ENCODE results near the gene GYG1.

DNA sequence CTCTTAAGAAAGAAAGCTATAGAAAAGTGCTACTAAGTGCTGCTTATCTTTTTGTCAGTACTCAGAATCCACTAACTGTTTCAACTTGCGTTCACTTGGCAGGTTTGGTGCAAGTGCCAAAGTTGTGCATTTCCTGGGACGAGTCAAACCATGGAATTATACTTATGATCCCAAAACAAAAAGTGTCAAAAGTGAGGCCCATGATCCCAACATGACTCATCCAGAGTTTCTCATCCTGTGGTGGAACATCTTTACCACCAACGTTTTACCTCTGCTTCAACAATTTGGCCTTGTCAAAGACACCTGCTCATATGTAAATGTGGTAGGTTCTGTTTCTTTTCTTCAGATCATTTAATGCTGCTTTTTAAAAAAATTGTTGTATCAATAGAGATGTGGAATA lies 32.6 kb downstream of the GYG1 start:
- TF ChIP-seq, protein P1, sequence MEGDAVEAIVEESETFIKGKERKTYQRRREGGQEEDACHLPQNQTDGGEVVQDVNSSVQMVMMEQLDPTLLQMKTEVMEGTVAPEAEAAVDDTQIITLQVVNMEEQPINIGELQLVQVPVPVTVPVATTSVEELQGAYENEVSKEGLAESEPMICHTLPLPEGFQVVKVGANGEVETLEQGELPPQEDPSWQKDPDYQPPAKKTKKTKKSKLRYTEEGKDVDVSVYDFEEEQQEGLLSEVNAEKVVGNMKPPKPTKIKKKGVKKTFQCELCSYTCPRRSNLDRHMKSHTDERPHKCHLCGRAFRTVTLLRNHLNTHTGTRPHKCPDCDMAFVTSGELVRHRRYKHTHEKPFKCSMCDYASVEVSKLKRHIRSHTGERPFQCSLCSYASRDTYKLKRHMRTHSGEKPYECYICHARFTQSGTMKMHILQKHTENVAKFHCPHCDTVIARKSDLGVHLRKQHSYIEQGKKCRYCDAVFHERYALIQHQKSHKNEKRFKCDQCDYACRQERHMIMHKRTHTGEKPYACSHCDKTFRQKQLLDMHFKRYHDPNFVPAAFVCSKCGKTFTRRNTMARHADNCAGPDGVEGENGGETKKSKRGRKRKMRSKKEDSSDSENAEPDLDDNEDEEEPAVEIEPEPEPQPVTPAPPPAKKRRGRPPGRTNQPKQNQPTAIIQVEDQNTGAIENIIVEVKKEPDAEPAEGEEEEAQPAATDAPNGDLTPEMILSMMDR (IDR thresholded peaks at IDR 0.05): no peak
- TF ChIP-seq POLR2A (IDR thresholded peaks at IDR 0.05): no peak
